HG03039 (cell line): Measurements from ENCODE around the gene SCGB1C1.
"Not testable (repeated sequence)": the region's sequence is repeated elsewhere in the genome, so short reads cannot be mapped to it uniquely, and the experiment has no call there.

Experiments used
- ATAC-seq: cut with Tn5 transposase; IDR thresholded peaks from one replicate; pipeline ENCODE4 v1.9.1; 2021; ENCODE audit warnings: mild to moderate bottlenecking, moderate library complexity; ENCODE audit not compliant: unreplicated experiment

Gene SCGB1C1

DNA sequence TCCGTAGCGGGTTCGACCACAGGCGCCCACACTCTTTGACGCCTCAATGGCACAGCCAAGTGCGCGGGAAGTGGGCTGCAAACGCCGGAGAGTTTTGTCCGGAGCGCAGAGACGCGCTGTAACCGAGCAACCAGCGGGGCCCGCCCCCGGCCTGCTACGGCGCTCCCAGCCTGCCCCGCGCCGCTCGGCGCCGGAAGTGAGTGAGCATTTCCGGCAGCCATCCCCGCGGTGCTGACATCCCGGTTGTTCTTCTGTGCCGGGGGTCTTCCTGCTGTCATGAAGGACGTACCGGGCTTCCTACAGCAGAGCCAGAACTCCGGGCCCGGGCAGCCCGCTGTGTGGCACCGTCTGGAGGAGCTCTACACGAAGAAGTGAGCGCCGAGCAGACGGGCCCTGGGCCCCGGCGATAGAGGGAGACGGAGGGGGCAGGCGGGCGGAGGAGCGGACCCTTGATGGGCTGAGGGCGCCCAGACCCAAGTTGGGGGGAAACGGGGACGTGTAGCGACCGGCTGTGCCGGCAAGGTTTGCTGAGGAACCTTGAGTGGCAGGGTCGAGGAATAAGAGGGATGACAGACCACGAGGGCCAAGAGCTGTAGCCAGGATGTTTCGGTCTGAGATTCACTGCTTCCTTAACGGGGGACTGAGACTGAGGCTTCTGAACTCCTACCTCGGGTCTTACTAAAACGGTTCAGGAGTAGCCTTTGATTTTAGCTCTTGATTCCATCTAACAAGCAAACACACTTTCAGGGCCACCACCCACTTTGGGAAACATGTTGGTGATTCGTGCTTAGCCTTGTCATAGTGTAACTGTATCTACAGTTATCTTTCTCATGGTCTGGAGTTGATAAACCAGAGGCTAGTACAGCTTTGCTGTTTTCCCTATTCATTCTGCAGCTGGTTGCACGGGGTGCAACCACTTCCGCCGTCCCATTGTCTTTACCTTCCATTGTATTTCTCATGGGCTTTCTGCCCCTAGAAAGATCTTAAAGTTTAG lies 44.2 kb downstream of the SCGB1C1 start, which contains the start of gene PSMD13:
TSS of gene PSMD13 (plus strand) at position 203 of the 994 bp plus-strand sequence. CDS start at position 277, 74 bp downstream.
- peak; percentile 77 for ATAC-seq

DNA sequence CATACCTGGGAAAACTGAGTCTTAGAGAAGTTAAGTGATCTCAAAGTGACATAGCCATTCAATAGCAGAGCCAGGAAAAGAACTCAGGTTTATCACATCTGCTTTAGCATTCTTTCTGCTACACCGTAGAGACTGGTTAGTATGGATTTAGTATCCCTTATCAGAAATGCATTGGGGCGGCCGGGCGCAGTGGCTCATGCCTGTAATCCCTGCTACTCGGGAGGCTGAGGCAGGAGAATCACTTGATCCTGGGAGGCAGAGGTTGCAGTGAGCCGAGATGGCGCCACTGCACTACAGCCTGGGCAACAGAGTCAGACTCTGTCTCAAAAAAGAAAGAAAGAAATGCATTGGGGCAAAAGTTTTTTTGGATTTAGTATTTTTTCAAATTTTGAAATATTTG lies 45.5 kb downstream of the SCGB1C1 start:
- not testable (repeated sequence) for ATAC-seq

DNA sequence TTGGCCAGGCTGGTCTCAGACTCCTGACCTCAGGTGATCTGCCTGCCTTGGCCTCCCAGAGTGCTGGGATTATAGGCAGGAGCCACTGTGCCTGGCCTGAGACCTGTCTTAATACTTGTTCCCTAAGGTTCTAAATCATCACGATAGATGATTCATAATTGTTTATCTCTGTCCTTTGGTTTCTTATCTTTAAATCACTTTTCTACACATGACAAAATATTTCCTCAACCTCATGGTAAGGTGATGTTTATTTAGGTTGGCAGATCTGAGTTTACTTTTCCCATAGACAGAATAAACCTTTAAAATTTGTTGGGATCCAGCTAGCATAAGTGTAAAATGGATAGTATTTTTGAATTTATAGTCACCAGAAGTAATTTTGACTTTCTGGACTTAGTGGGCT lies 47.4 kb downstream of the SCGB1C1 start:
- ATAC-seq = no peak

DNA sequence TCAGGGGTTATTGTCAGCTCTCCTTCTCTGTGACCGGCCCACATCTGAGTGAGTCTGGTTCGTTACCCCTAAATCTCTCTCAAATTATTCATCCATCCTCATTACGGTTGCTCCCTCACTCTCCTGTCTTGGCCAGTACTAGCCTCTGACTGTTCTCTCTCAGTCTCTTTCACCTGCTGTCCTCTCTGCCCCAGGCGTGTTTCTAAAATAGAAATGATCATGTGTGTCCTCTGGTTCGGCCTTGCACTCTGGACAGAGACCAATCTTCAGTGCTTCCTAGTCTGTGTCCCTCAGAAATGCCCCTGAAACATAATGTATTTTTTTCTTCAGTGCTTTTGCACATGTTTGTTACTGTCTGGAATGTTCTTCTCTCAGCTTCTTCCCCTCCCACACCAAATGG lies 48.8 kb downstream of the SCGB1C1 start:
- no peak for ATAC-seq
